WTC11 (cell line): ENCODE data around the gene USP20. TPM values are rescaled to one million over a fixed set of nuclear protein-coding genes. Genes with fewer than 3 reads are reported as not detected.

Source experiments
- ATAC-seq: fragments of 200-7000 bp; cut with Tn5 transposase; 2 replicates; pipeline ENCODE4 v1.10.0; 2021; ENCODE audit warnings: mild to moderate bottlenecking, moderate library complexity
- CTCF ChIA-PET: fragments of 300-600 bp; sonication (Branson Sonifier 250); formaldehyde crosslinking; loops from one replicate; lab custom pipeline; 2021; ENCODE audit warnings: antibody characterized with exemption; lab: Charles Lee
- POLR2A ChIA-PET: fragments of 350-600 bp; sonication (Branson Sonifier 250); formaldehyde crosslinking; loops from one replicate; lab custom pipeline; 2021; ENCODE audit warnings: antibody characterized with exemption; lab: Charles Lee
- DNase-seq: peaks from one replicate; pipeline ENCODE4 v3.0.0; 2021; ENCODE audit warnings: low spot score
- H3K27ac Mint-ChIP-seq: 2 replicates; pipeline ENCODE4 v1.8.0; 2021; ENCODE audit warnings: mixed read lengths
- H3K27me3 Mint-ChIP-seq: 2 replicates; pipeline ENCODE4 v1.8.0; 2021; ENCODE audit warnings: low read depth, mild to moderate bottlenecking, moderate library complexity, mixed read lengths
- H3K36me3 Mint-ChIP-seq: 2 replicates; pipeline ENCODE4 v1.8.0; 2021; ENCODE audit warnings: mixed read lengths
- H3K4me1 Mint-ChIP-seq: 2 replicates; pipeline ENCODE4 v1.8.0; 2022; ENCODE audit warnings: mixed read lengths
- H3K4me3 Mint-ChIP-seq: 2 replicates; pipeline ENCODE4 v1.8.0; 2021; ENCODE audit warnings: mild to moderate bottlenecking, moderate library complexity, mixed read lengths
- H3K9me3 Mint-ChIP-seq: 2 replicates; pipeline ENCODE4 v1.8.0; 2021; ENCODE audit warnings: mixed read lengths
- ATF1 ChIP-seq: sonication (generic); formaldehyde crosslinking; IDR thresholded peaks from 2 replicates; pipeline ENCODE4 v1.8.1; 2023; ENCODE audit warnings: mild to moderate bottlenecking, moderate library complexity, missing genetic modification reagents
- ESRRA ChIP-seq: sonication (generic); formaldehyde crosslinking; IDR thresholded peaks from 2 replicates; pipeline ENCODE4 v1.8.1; 2022; ENCODE audit warnings: mild to moderate bottlenecking, missing genetic modification reagents, borderline replicate concordance
- FOXP1 ChIP-seq: sonication (generic); formaldehyde crosslinking; IDR thresholded peaks from 2 replicates; pipeline ENCODE4 v1.8.0; 2022; ENCODE audit warnings: missing genetic modification reagents, mild to moderate bottlenecking, moderate library complexity, borderline replicate concordance
- MXD4 ChIP-seq: fragments of 250-450 bp; sonication (Bioruptor Pico); IDR thresholded peaks from 2 replicates; pipeline ENCODE4 v1.8.0; 2021; ENCODE audit warnings: mild to moderate bottlenecking, moderate library complexity, borderline replicate concordance
- NFE2L1 ChIP-seq: sonication (generic); formaldehyde crosslinking; IDR thresholded peaks from 2 replicates; pipeline ENCODE4 v1.8.1; 2023; ENCODE audit warnings: missing genetic modification reagents
- NR2C2 ChIP-seq: sonication (generic); formaldehyde crosslinking; IDR thresholded peaks from 2 replicates; pipeline ENCODE4 v1.8.0; 2022; ENCODE audit warnings: mild to moderate bottlenecking, missing genetic modification reagents
- SP1 ChIP-seq: sonication (generic); formaldehyde crosslinking; conservative IDR thresholded peaks from 2 replicates; pipeline ENCODE4 v1.8.1; 2022; ENCODE audit warnings: missing genetic modification reagents
- TCF7 ChIP-seq: sonication (generic); formaldehyde crosslinking; IDR thresholded peaks from 2 replicates; pipeline ENCODE4 v1.8.0; 2022; ENCODE audit warnings: mild to moderate bottlenecking, low read depth, missing genetic modification reagents, moderate library complexity
- TEAD1 ChIP-seq: sonication (generic); formaldehyde crosslinking; IDR thresholded peaks from 2 replicates; pipeline ENCODE4 v1.8.0; 2022; ENCODE audit warnings: mild to moderate bottlenecking, missing genetic modification reagents
- ZNF138 ChIP-seq: sonication (generic); formaldehyde crosslinking; conservative IDR thresholded peaks from 2 replicates; pipeline ENCODE4 v1.8.1; 2022; ENCODE audit warnings: mild to moderate bottlenecking, moderate library complexity, missing genetic modification reagents
- ZNF423 ChIP-seq: fragments of 250-450 bp; sonication (Bioruptor Pico); IDR thresholded peaks from 2 replicates; pipeline ENCODE4 v2.1.2; 2022; ENCODE audit warnings: mild to moderate bottlenecking, moderate library complexity
- total RNA-seq: library from RNA; stranded (reverse); gene quantifications from 3 replicates; pipeline ENCODE4 v1.2.3, GENCODE V29; 2021
- TF ChIP-seq, protein P1 (sequence below): fragments of 200-600 bp; IDR thresholded peaks from 2 replicates; pipeline ENCODE4 v1.8.0; 2022; ENCODE audit warnings: antibody characterized with exemption
- TF ChIP-seq, protein P2 (sequence below): fragments of 250-450 bp; sonication (Bioruptor Pico); conservative IDR thresholded peaks from 2 replicates; pipeline ENCODE4 v1.9.0; 2021; ENCODE audit warnings: mild to moderate bottlenecking
- TF ChIP-seq, protein P3 (sequence below): fragments of 250-450 bp; sonication (Bioruptor Pico); IDR thresholded peaks from 2 replicates; pipeline ENCODE4 v1.9.0; 2021; ENCODE audit warnings: mild to moderate bottlenecking
- TF ChIP-seq, protein P4 (sequence below): sonication (generic); formaldehyde crosslinking; IDR thresholded peaks from 2 replicates; pipeline ENCODE4 v1.8.1; 2023; ENCODE audit warnings: mild to moderate bottlenecking, moderate library complexity, missing genetic modification reagents
- TF ChIP-seq, protein P5 (sequence below): sonication (generic); formaldehyde crosslinking; IDR thresholded peaks from 2 replicates; pipeline ENCODE4 v1.8.0; 2022; ENCODE audit warnings: mild to moderate bottlenecking, missing genetic modification reagents
- TF ChIP-seq, protein P6 (sequence below): sonication (generic); formaldehyde crosslinking; IDR thresholded peaks from 2 replicates; pipeline ENCODE4 v1.8.0; 2022; ENCODE audit warnings: mild to moderate bottlenecking, missing genetic modification reagents
- TF ChIP-seq, protein P7 (sequence below): sonication (generic); formaldehyde crosslinking; IDR thresholded peaks from 2 replicates; pipeline ENCODE4 v1.8.1; 2022; ENCODE audit warnings: missing genetic modification reagents, borderline replicate concordance
- TF ChIP-seq, protein P8 (sequence below): fragments of 250-450 bp; sonication (Bioruptor Pico); IDR thresholded peaks from 2 replicates; pipeline ENCODE4 v1.9.0; 2021; ENCODE audit warnings: mild to moderate bottlenecking

USP20 gene
- total RNA-seq, 1 experiment from 2014 or later: 29.3 TPM

DNA sequence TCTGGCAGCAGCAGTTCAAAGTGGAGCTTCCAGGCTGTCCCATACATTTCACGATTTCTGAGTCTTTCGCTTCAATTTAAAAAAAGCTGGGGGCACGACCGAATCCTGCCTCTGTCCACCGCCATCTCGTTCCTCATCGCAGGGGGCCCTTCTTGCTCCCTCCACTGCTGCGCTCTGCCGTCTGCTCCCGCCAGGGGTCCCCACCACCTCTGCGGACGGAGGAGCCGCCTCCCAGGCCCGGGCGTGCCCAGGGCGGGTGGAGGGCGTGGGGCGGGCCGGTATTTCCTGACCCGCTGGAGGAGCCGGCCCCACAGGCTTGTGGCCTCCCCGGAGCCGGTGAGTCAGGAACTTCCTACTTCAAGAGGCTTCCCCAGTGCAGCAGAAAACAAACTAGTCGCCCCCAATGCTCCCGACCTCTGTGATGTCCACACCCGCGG is 50.4 kb downstream of the USP20 start:
- no peaks in the 10 kb centered on the region for H3K36me3 Mint-ChIP-seq
- ATAC-seq: peak; percentile 38
- ChIA-PET CTCF (interaction anchor here (0.7 to 1.5 kb wide), 6 partner anchors 10 to 221 kb away, joined by 3 to 5 read pairs (median 4); no protein-coding TSS in a partner anchor), POLR2A (interaction anchor here (0.6 kb wide), 1 partner anchor 498 kb away, joined by 4 read pairs; no protein-coding TSS in a partner anchor)
- 0 out of 2 replicates have a peak, but pooled peaks have one; percentile 7 for TF ChIP-seq TEAD1 (CRISPR knock-in tag)
- TF ChIP-seq ESRRA (CRISPR knock-in tag): no peak
- TF ChIP-seq, protein P1, sequence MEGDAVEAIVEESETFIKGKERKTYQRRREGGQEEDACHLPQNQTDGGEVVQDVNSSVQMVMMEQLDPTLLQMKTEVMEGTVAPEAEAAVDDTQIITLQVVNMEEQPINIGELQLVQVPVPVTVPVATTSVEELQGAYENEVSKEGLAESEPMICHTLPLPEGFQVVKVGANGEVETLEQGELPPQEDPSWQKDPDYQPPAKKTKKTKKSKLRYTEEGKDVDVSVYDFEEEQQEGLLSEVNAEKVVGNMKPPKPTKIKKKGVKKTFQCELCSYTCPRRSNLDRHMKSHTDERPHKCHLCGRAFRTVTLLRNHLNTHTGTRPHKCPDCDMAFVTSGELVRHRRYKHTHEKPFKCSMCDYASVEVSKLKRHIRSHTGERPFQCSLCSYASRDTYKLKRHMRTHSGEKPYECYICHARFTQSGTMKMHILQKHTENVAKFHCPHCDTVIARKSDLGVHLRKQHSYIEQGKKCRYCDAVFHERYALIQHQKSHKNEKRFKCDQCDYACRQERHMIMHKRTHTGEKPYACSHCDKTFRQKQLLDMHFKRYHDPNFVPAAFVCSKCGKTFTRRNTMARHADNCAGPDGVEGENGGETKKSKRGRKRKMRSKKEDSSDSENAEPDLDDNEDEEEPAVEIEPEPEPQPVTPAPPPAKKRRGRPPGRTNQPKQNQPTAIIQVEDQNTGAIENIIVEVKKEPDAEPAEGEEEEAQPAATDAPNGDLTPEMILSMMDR: peak; percentile 45; the same call in 1 of the 2 replicates
- TF ChIP-seq NFE2L1: no peak
- peak; percentile 74; the same call in 1 of the 2 replicates for TF ChIP-seq SP1
- TF ChIP-seq ZNF423 (CRISPR knock-in tag): peak; percentile 73
- TF ChIP-seq, protein P2, sequence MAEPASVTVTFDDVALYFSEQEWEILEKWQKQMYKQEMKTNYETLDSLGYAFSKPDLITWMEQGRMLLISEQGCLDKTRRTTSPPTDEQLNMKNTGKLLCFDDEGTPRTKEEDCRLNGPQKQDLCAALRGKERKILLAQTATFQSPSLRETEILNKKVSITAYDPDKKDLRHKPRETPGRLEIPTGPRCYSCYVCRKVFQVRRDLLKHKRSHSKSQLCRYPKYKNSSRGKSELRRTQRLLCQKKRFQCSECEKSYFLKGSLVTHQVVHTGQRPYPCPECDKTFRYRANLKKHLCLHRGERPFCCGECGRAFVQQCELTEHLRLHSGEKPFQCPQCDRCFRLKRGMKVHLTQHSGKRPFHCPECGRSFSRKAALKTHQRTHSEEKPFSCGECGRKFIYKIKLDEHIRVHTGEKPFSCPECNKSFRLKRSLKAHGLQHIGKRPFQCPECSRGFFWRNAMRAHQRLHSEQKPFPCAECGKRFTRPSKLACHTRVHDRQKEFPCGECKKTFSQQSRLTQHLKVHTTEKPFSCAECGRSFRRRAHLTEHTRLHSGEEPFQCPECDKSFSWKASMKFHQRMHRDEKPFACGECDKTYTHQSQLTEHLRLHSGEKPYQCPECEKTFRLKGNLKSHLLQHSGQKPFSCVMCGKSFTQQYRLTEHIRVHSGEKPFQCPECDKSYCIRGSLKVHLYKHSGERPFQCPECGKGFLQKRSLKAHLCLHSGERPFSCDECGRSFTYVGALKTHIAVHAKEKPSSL (CRISPR knock-in tag): no peak
- TF ChIP-seq, protein P3, sequence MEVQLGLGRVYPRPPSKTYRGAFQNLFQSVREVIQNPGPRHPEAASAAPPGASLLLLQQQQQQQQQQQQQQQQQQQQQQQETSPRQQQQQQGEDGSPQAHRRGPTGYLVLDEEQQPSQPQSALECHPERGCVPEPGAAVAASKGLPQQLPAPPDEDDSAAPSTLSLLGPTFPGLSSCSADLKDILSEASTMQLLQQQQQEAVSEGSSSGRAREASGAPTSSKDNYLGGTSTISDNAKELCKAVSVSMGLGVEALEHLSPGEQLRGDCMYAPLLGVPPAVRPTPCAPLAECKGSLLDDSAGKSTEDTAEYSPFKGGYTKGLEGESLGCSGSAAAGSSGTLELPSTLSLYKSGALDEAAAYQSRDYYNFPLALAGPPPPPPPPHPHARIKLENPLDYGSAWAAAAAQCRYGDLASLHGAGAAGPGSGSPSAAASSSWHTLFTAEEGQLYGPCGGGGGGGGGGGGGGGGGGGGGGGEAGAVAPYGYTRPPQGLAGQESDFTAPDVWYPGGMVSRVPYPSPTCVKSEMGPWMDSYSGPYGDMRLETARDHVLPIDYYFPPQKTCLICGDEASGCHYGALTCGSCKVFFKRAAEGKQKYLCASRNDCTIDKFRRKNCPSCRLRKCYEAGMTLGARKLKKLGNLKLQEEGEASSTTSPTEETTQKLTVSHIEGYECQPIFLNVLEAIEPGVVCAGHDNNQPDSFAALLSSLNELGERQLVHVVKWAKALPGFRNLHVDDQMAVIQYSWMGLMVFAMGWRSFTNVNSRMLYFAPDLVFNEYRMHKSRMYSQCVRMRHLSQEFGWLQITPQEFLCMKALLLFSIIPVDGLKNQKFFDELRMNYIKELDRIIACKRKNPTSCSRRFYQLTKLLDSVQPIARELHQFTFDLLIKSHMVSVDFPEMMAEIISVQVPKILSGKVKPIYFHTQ (CRISPR knock-in tag): no peak
- TF ChIP-seq FOXP1 (CRISPR knock-in tag): peak; percentile 52; the same call in 1 of the 2 replicates
- TF ChIP-seq, protein P4, sequence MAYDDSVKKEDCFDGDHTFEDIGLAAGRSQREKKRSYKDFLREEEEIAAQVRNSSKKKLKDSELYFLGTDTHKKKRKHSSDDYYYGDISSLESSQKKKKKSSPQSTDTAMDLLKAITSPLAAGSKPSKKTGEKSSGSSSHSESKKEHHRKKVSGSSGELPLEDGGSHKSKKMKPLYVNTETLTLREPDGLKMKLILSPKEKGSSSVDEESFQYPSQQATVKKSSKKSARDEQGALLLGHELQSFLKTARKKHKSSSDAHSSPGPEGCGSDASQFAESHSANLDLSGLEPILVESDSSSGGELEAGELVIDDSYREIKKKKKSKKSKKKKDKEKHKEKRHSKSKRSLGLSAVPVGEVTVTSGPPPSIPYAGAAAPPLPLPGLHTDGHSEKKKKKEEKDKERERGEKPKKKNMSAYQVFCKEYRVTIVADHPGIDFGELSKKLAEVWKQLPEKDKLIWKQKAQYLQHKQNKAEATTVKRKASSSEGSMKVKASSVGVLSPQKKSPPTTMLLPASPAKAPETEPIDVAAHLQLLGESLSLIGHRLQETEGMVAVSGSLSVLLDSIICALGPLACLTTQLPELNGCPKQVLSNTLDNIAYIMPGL (CRISPR knock-in tag): peak; percentile 62; the same call in 1 of the 2 replicates
- no peak for TF ChIP-seq TCF7 (CRISPR knock-in tag)
- H3K9me3 Mint-ChIP-seq: no peaks in the 10 kb centered on the region
- peaks cover 59% of the 10 kb centered on the region for H3K4me1 Mint-ChIP-seq
- peak overlapping the region; percentile 63 for H3K4me3 Mint-ChIP-seq
- DNase-seq: peak; percentile 91
- H3K27ac Mint-ChIP-seq: no peak overlapping the region
- H3K27me3 Mint-ChIP-seq: no peaks in the 10 kb centered on the region

DNA sequence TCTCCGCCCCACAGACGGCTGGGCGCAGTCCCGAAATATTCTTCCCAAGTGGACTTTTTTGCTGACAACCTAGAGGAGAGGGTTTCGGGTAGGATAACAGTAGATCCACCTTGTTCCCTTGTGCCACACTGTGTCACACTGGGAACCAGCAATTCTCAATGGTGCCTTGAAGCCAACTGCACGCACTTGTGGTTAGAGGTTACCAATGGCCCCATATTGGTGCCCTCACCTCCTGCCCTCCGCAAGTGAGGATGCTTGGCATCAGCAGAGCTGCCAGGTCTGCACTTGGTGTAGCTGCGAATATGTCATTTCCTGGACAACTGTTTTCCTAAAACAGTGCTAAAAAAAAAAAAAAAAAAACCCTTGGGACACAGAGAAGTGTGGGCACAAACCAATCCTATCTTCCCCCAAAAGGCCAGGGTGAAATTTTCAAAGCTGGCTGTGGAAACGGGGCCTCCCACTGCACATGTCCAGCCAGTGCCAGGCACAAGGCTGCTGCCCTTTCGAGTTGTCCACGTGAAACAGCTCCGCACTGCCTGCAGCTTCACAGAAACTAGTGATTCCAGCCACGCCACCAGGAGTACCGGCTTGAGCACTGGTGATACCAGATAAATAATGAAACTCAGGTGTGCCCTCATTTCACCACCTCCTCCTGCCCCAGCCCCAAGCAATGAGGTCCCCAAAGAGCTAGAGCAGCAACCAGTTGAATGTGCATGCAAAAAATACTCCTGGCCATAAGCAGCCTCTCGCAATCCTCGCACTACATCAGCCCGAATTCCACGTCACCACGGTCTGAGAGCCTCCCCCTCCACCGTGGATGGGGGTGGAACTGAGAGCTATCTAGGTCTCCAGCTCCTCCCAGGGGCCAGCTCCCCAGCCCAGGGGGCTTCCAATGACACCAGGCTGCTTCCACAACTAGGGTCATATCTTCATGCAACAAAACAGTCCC is 51.2 kb downstream of the USP20 start:
- ATAC-seq (no peak), DNase-seq (no peak)
- Mint-ChIP-seq H3K9me3 (no peaks in the 10 kb centered on the region), H3K36me3 (no peaks in the 10 kb centered on the region), H3K27me3 (no peaks in the 10 kb centered on the region), H3K4me1 (peaks cover 65% of the 10 kb centered on the region), H3K27ac (peak overlapping the region; percentile 53; the same call in 1 of the 2 replicates), H3K4me3 (no peak overlapping the region)
- CTCF ChIA-PET: interaction anchor here (0.6 to 1.2 kb wide), 7 partner anchors 11 to 858 kb away, joined by 3 to 7 read pairs (median 3); partner anchors contain the start of gene SH3GLB2
- POLR2A ChIA-PET: interaction anchor here (0.6 kb wide), 1 partner anchor 498 kb away, joined by 4 read pairs; no protein-coding TSS in a partner anchor
- TF ChIP-seq, protein P5, sequence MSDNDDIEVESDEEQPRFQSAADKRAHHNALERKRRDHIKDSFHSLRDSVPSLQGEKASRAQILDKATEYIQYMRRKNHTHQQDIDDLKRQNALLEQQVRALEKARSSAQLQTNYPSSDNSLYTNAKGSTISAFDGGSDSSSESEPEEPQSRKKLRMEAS: no peak
- TF ChIP-seq MXD4 (no peak), ZNF138 (no peak), NR2C2 (CRISPR knock-in tag) (no peak), ATF1 (CRISPR knock-in tag) (no peak)
- TF ChIP-seq, protein P6, sequence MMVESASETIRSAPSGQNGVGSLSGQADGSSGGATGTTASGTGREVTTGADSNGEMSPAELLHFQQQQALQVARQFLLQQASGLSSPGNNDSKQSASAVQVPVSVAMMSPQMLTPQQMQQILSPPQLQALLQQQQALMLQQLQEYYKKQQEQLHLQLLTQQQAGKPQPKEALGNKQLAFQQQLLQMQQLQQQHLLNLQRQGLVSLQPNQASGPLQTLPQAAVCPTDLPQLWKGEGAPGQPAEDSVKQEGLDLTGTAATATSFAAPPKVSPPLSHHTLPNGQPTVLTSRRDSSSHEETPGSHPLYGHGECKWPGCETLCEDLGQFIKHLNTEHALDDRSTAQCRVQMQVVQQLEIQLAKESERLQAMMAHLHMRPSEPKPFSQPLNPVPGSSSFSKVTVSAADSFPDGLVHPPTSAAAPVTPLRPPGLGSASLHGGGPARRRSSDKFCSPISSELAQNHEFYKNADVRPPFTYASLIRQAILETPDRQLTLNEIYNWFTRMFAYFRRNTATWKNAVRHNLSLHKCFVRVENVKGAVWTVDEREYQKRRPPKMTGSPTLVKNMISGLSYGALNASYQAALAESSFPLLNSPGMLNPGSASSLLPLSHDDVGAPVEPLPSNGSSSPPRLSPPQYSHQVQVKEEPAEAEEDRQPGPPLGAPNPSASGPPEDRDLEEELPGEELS (CRISPR knock-in tag): no peak
- TF ChIP-seq, protein P7, sequence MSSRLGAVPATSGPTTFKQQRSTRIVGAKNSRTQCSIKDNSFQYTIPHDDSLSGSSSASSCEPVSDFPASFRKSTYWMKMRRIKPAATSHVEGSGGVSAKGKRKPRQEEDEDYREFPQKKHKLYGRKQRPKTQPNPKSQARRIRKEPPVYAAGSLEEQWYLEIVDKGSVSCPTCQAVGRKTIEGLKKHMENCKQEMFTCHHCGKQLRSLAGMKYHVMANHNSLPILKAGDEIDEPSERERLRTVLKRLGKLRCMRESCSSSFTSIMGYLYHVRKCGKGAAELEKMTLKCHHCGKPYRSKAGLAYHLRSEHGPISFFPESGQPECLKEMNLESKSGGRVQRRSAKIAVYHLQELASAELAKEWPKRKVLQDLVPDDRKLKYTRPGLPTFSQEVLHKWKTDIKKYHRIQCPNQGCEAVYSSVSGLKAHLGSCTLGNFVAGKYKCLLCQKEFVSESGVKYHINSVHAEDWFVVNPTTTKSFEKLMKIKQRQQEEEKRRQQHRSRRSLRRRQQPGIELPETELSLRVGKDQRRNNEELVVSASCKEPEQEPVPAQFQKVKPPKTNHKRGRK: no peak
- TF ChIP-seq, protein P8, sequence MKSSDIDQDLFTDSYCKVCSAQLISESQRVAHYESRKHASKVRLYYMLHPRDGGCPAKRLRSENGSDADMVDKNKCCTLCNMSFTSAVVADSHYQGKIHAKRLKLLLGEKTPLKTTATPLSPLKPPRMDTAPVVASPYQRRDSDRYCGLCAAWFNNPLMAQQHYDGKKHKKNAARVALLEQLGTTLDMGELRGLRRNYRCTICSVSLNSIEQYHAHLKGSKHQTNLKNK: no peak
